Raji (cell line): ENCODE measurements around the gene CALD1.

Experiments
- POLR2A ChIP-seq: IDR thresholded peaks from 2 replicates; pipeline ENCODE4 v1.6.1; 2011; ENCODE audit warnings: low read depth, low read length, control low read depth; ENCODE audit not compliant: insufficient read depth

Gene CALD1

DNA sequence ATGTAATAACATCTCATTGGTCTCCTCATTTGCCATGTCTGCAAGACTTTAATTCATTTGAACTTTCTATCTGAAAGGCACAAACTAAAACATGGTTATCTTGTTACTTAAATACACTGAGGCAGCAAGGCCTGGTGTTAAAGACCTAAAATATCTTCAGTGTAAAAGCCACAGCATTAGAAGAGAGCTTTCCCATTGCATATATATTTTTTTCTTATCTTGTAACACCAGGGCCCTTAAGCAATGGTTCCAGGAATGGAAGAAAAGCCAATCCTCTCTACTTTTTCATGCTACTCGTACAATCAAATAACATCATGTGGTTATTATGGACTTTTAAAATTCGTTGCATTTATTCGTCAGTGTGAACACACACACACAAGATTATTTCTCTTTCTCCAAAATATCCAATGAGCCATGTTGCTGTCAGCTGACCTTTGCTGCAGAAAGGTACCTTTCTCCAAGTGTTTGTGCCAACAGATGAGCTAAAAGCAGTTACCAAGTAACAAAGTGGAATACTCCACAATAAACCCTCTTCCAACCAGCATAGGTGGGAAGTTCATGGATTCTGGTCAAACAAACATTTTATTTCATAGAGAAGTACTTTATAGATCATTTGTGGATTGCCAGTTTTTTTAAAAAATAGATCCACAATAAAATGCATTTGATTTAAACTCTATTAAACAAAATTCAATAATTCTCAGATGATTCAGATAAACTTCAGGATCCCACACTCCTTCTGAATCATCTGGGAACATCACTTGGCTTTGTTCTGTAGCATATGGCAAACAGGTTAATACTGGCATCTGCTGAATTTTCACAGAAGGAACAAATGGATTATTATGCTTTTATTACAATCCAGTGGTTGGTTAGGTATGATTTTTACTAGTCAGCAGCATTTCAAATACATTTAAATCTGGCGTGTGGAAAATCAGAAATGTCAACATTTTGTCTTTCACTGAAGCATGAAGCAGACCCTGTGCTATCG is 143.6 kb downstream of the CALD1 start:
- TF ChIP-seq POLR2A: no peak

DNA sequence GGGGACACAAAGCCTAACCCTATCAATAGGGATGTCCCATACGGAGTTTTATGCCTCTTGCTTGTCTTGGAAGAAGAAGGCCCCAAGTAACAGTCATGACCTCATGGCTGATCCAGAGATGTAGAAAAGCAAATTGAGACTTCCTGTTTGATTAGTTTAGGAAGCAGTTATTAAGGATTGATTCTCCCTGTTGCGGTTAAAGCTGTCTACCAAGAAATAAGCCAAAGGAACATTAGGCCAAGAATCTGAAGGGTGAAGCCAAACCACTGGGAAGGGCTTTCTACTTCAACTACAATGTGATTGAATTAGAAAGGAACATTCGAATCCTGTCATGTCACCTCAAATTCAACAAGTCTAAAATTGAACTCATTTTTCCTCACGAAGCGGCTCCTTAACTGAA is 146.3 kb downstream of the CALD1 start:
- TF ChIP-seq POLR2A: no peak

DNA sequence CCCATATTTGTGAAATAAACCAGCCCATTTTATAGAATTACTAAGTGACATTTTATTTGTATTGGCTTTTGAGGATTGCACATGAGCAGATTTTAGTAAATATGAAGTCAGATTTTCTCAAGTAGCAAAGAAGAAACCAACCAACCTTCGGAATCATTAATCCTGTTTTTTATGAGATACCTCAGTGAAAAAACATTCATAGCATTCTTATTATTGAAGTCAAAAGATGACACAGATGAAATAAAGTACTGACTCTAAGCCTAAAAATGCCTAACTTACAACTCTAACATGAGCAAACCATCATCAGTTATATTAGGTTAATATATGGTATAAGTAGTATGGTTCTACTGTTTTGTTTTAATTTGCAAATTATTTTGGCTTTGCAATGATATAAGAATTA is 147.0 kb downstream of the CALD1 start:
- no peak for TF ChIP-seq POLR2A

DNA sequence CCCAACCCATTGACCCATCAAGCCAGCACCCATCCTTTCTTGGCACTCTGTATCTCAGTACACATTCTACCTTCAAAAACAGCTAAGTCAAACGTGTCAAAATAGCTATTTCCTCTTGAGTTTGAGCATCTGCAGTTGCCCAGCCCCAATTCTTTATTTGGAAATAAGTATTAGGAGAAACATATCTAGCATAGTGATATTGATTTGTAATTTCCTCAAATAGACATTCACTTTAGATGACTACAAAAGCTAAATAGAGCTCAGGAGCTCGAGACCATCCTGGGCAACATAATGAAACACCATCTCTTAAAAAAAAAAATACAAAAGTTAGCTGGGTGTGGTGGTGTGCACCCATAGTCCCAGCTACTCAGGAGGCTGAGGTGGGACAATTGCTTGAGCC is 147.6 kb downstream of the CALD1 start:
- no peak for TF ChIP-seq POLR2A

DNA sequence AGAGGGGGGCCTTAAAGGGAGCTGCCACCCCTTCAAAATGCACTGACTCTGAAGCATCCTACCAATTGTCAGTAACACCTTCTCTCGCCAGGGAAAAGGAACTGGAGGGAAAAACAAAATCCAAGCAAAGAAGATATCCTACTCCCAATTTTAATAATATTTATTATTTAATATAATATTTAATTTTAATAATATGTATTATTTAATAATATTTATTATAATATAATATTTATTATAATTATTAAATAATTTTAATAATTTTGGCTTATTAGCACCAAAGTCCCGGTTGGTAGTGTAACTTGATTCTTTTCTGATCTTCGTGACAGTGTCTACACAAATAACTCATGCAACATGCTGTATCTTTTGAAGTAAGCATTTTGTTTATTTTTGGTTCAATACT is 148.3 kb downstream of the CALD1 start:
- no peak for TF ChIP-seq POLR2A

DNA sequence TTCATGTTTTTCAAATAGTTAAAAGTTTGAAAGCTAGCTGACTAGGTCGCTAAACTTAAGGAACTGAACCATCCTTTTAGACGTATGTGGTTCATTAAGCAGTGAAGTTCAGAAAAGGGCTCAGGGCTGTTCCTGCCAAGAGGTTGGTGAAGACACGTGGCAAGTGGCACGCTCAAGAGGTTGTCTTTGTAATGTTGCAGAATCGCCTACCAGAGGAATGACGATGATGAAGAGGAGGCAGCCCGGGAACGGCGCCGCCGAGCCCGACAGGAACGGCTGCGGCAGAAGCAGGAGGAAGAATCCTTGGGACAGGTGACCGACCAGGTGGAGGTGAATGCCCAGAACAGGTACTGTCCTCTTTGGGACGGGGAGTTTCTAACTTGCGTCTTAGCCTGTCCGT is 149.1 kb downstream of the CALD1 start:
- no peak for TF ChIP-seq POLR2A

DNA sequence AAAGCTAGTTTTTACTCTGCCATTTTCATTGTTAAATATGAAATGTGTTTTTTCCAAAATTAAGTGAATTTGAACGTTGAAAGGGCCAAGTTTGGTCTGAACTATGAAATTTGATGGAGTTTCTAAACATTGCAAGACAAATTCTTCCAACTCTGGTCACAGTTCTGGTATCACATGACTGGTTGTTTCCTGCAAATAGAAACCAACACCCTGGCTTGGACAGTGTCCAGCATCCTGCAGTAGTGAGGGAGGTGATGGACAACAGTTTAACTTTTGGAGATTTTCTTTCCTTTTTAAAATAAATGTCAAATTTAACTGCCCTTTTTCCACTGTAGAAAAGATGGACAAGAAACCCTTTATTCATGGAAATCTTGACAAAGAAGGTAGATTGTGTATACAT is 152.1 kb downstream of the CALD1 start:
- TF ChIP-seq POLR2A: no peak

DNA sequence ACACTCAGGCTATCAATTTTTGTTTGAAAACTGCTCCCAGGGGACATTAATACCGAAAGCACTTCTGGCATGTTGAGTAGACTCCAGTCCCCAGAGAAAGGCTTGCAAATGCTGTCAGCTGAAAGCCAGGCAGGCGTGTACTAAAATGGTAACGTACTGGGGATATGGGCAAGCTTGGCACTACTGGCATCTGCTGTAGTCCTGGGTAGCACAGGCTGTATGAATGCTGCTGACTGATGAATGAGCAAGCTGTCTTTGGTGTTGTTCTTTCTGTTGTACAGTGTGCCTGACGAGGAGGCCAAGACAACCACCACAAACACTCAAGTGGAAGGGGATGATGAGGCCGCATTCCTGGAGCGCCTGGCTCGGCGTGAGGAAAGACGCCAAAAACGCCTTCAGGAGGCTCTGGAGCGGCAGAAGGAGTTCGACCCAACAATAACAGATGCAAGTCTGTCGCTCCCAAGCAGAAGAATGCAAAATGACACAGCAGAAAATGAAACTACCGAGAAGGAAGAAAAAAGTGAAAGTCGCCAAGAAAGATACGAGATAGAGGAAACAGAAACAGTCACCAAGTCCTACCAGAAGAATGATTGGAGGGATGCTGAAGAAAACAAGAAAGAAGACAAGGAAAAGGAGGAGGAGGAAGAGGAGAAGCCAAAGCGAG is 153.4 kb downstream of the CALD1 start:
- no peak for TF ChIP-seq POLR2A

DNA sequence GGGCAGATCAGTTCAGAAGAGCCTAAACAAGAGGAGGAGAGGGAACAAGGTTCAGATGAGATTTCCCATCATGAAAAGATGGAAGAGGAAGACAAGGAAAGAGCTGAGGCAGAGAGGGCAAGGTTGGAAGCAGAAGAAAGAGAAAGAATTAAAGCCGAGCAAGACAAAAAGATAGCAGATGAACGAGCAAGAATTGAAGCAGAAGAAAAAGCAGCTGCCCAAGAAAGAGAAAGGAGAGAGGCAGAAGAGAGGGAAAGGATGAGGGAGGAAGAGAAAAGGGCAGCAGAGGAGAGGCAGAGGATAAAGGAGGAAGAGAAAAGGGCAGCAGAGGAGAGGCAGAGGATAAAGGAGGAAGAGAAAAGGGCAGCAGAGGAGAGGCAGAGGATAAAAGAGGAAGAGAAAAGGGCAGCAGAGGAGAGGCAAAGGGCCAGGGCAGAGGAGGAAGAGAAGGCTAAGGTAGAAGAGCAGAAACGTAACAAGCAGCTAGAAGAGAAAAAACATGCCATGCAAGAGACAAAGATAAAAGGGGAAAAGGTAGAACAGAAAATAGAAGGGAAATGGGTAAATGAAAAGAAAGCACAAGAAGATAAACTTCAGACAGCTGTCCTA is 154.1 kb downstream of the CALD1 start:
- no peak for TF ChIP-seq POLR2A

DNA sequence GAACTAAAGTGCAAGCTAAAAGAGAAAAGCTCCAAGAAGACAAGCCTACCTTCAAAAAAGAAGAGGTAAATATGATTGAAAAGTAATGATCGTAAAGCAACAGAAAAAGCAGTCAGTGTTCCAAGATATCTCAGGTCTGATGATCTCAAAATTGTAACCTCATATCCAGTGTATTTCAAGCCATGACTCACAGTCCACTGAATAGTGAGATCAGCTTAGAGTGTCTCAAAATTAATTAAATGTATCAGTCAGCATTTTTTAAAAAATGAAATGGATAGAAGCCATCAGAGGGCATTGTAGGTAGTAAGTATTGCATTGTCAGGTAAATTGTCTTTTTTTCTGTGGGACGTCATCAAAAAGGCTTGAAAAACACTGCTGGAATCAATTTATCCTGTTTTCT is 156.3 kb downstream of the CALD1 start:
- TF ChIP-seq POLR2A: no peak

DNA sequence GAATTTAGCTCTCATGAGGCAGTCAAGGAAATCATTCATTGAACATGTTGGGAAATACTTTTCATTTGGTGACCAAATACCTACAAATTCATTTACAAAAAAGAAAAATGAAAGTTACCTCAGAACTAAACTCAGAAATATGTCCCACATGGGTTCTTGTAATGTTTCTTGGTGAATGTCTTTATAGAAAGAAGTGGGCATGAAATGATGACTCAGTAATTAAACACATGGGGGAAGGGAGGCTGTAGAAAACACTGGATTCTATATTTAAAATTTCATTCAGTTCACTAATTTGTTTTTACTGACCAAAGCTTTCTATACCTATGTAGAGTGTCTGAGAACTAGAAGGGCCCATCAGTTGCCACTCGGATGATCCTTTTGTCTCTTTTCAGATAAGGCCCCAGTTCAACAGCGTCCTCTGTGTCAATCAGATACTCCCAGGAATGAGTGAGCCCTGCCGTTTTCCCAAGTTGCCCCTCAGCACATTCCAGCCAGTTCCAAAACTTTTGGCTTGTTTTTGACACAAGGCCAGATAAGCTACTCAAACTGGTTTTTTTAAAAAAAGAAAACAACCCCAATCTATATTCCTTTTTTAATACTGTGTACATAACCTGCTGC is 157.6 kb downstream of the CALD1 start:
- TF ChIP-seq POLR2A: no peak

DNA sequence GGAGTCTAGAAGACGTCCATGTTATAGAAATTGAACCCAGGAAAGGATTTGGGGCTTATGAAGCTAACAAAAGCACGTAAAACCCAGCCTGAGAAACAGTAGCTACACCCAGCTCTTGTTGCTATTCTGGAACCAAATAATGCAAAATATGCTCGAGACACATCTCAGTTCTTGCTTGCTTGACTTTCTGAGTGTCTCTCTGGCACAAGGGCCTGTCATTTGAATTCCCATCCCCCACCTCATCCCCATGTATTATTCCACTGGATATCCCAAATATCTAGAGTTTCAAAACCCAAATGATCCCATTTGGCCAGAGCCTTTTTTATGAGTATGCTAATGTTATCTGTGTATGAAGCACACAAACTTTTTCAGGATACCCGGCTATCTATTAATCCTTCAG is 158.7 kb downstream of the CALD1 start:
- no peak for TF ChIP-seq POLR2A

DNA sequence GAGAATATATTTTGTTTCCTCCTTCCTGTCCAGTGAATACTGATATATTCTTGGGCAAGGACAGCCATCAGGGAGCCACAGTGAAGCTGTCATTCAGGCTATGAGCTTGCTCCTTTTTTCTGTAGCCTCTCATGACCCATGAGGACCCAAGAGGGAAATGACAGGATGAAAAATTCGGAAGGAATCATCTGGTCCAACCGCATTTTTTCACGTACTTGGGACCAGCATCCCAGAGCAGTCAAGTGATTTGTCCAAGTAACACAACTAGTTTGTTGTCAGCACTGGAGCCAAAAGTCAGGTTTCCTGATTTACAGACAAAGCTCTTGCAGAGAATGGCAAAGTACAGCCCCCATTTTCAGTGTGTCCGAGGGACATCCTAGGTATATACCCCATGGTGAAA is 159.7 kb downstream of the CALD1 start:
- TF ChIP-seq POLR2A: no peak

DNA sequence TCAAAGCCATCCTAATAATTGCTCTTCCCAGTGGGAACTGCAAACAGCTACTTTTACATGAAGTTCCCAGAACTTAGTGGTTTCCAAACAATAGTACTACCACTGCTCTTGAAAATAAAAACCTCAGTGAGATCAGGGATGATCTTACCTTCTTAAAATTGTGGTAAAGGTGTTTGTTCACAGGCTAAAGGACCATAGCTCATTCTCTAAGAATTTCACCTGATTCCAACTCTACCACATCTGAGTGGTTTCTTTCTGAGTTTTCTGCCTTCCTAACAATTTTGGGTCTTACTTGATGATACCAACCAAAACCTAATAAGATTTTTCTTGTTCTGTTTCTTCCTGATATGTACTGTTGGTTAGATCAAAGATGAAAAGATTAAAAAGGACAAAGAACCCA is 161.3 kb downstream of the CALD1 start:
- no peak for TF ChIP-seq POLR2A

DNA sequence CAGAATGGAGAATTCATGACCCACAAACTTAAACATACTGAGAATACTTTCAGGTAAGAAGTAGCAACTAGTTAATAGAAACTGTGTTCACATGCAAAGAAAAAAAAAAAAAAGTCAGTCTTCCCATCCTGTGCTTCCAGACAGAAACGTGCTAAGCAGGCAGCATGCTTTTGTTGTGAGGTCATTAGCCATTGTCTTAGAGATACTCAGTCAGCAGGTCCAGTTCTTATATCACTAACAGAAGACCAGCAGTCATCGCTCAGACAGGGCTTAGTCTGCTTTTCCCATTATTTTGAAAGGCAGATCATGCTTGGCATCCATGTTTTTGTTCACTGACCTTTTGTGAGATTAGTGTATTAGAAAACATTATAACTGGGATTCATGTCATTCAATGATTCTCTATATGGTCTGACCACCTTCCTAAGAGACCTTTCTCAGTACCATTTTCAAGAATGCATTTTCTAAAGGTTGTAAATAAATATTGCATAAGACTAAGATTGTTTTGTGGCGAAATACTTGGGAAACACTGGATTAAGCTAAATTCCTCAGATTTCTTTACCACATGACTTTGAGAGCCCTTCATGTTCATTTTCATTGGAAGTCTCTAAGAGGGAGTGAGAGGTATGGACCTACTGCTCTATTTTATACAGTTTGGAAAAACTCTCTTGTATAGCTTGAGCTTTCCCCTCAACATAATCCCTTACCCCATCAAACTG is 161.9 kb downstream of the CALD1 start:
- TF ChIP-seq POLR2A: no peak
